Measurements from ENCODE around the gene GLYATL1B. TPM values are rescaled to one million over a fixed set of nuclear protein-coding genes. Genes with fewer than 3 reads are reported as not detected.
"Not testable (repeated sequence)": the region's sequence is repeated elsewhere in the genome, so short reads cannot be mapped to it uniquely, and the experiment has no call there.

GLYATL1B gene
- total RNA-seq (not detected), total RNA-seq (0 reads per million in 29 experiments)
- total RNA-seq (2013) = not detected

DNA sequence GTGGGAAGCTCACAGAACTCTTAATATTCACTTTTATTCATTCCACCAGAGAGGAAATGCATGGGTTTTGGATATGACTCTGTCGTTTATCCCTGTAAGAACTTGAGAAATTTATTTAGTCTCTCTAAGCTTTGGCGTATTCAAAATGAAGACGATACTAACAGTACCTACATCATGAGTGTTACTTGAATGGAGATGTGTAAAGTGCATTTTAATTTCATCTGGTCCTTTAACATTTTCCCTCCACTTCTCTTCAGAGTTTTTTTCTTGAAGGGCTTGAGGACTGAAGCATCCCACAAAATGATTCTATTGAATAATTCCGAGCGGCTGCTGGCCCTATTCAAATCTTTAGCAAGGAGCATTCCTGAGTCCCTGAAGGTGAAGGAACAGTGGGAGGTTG lies at the start of gene GLYATL1B:
Gene GLYATL1B (plus strand): TSS at position 301 of the 400 bp plus-strand sequence. CDS start 0 bp downstream, at position 301.
- POLR2A ChIA-PET; CTCF ChIA-PET; H3K36me3 ChIP-seq (ENCODE audit: control insufficient read depth in 2 of 2, extremely low read depth in 1 of 2, insufficient read depth in 1 of 2, low read length in 1 of 2); H3K36me3 Mint-ChIP-seq; H3K4me1 ChIP-seq (ENCODE audit: control insufficient read depth in 1 of 2, extremely low read depth in 1 of 2, insufficient read depth in 2 of 2, low read length in 2 of 2); H3K9me3 ChIP-seq; H3K27ac Mint-ChIP-seq; H3K4me1 Mint-ChIP-seq; ATAC-seq (replicated peaks in 1 of 4); H3K27me3 ChIP-seq (replicated peaks in 1 of 2; ENCODE audit: control insufficient read depth in 2 of 2, extremely low read depth in 1 of 2, insufficient read depth in 2 of 2, low read length in 1 of 2); H3K9me3 Mint-ChIP-seq; H3K27ac ChIP-seq (ENCODE audit: low read length); H3K4me3 Mint-ChIP-seq; DNase-seq; H3K4me3 ChIP-seq (ENCODE audit: control insufficient read depth in 1 of 2, extremely low read depth in 1 of 2, low read length in 1 of 2): not testable (repeated sequence)
- H3K27me3 Mint-ChIP-seq = peaks cover 3 to 16% of the 10 kb centered on the region in 2 donors
- no CpG with 5 or more reads among the region's 5 CpGs for WGBS (ENCODE audit: insufficient coverage)

- DNase-seq; CTCF ChIA-PET; ATAC-seq (replicated peaks in 1 of 4); H3K9me3 Mint-ChIP-seq; POLR2A ChIA-PET; H3K4me3 Mint-ChIP-seq; H3K27ac Mint-ChIP-seq; H3K4me1 Mint-ChIP-seq; H3K9me3 ChIP-seq; H3K27ac ChIP-seq (ENCODE audit: low read length); H3K4me1 ChIP-seq (ENCODE audit: control insufficient read depth in 1 of 2, extremely low read depth in 1 of 2, insufficient read depth in 2 of 2, low read length in 2 of 2); H3K27me3 ChIP-seq (replicated peaks in 1 of 2; ENCODE audit: control insufficient read depth in 2 of 2, extremely low read depth in 1 of 2, insufficient read depth in 2 of 2, low read length in 1 of 2); H3K4me3 ChIP-seq (ENCODE audit: control insufficient read depth in 1 of 2, extremely low read depth in 1 of 2, low read length in 1 of 2); H3K36me3 ChIP-seq (ENCODE audit: control insufficient read depth in 2 of 2, extremely low read depth in 1 of 2, insufficient read depth in 1 of 2, low read length in 1 of 2); H3K36me3 Mint-ChIP-seq: not testable (repeated sequence)
- no CpG with 5 or more reads among the region's 2 CpGs for WGBS (ENCODE audit: insufficient coverage)
- H3K27me3 Mint-ChIP-seq = peaks cover 34 to 49% of the 10 kb centered on the region in 2 donors
These were observed 49.6 kb upstream of the GLYATL1B start for GRCh38 chr11:59036542-59036941.

GRCh38 chr11:59037434-59037833 lies 48.7 kb upstream of the GLYATL1B start:
- H3K27ac ChIP-seq (ENCODE audit: low read length); ATAC-seq (replicated peaks in 1 of 4); H3K27me3 ChIP-seq (replicated peaks in 1 of 2; ENCODE audit: control insufficient read depth in 2 of 2, extremely low read depth in 1 of 2, insufficient read depth in 2 of 2, low read length in 1 of 2); POLR2A ChIA-PET; H3K36me3 ChIP-seq (ENCODE audit: control insufficient read depth in 2 of 2, extremely low read depth in 1 of 2, insufficient read depth in 1 of 2, low read length in 1 of 2); DNase-seq; CTCF ChIA-PET; H3K4me3 Mint-ChIP-seq; H3K4me1 ChIP-seq (ENCODE audit: control insufficient read depth in 1 of 2, extremely low read depth in 1 of 2, insufficient read depth in 2 of 2, low read length in 2 of 2); H3K9me3 Mint-ChIP-seq; H3K4me3 ChIP-seq (ENCODE audit: control insufficient read depth in 1 of 2, extremely low read depth in 1 of 2, low read length in 1 of 2); H3K36me3 Mint-ChIP-seq; H3K4me1 Mint-ChIP-seq; H3K27ac Mint-ChIP-seq; H3K9me3 ChIP-seq: not testable (repeated sequence)
- H3K27me3 Mint-ChIP-seq = peaks cover 29 to 46% of the 10 kb centered on the region in 2 donors
- WGBS (ENCODE audit: insufficient coverage) = no CpG with 5 or more reads among the region's 1 CpG

DNA sequence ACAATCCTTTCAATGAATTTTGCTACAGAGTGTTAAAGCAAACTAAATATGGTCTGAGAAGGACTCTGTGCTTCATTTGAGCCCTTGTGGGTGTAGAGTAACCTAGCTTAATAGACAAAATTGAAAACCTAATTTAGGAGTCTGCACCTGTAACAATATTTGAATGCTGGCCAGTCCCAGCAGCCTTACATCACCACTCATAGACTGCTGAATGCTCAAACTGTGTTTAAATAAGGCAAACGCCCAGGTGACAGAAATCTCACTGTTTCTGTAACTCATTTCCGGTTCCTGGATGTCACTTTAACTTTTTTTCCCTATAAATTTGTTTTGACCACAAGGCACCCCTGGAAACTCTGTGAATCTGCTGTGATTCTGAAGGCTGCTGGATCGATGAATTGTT lies 45.5 kb upstream of the GLYATL1B start:
- H3K4me3 Mint-ChIP-seq = no peak overlapping the region
- Histone ChIP-seq H3K36me3 (ENCODE audit: control insufficient read depth in 2 of 2, extremely low read depth in 1 of 2, insufficient read depth in 1 of 2, low read length in 1 of 2) (no peaks in the 10 kb centered on the region), H3K27ac (ENCODE audit: low read length) (no peak overlapping the region), H3K27me3 (replicated peaks in 1 of 2; ENCODE audit: control insufficient read depth in 2 of 2, extremely low read depth in 1 of 2, insufficient read depth in 2 of 2, low read length in 1 of 2) (peaks cover 0 to 9% of the 10 kb centered on the region in 2 experiments), H3K4me1 (ENCODE audit: control insufficient read depth in 1 of 2, extremely low read depth in 1 of 2, insufficient read depth in 2 of 2, low read length in 2 of 2) (no peaks in the 10 kb centered on the region), H3K4me3 (ENCODE audit: control insufficient read depth in 1 of 2, extremely low read depth in 1 of 2, low read length in 1 of 2) (no peak overlapping the region), H3K9me3 (no peaks in the 10 kb centered on the region)
- 40% methylated on average over 1 of the region's 3 CpGs for WGBS (ENCODE audit: insufficient coverage)
- CTCF ChIA-PET = no interaction called here
- H3K36me3 Mint-ChIP-seq = no peaks in the 10 kb centered on the region
- no peak for ATAC-seq (replicated peaks in 1 of 4)
- H3K4me1 Mint-ChIP-seq = no peaks in the 10 kb centered on the region
- peaks cover 15 to 23% of the 10 kb centered on the region in 2 donors for H3K27me3 Mint-ChIP-seq
- H3K9me3 Mint-ChIP-seq = no peaks in the 10 kb centered on the region
- POLR2A ChIA-PET = no interaction called here
- DNase-seq = no peak
- no peak overlapping the region for H3K27ac Mint-ChIP-seq

GRCh38 chr11:59051383-59051782 lies 34.7 kb upstream of the GLYATL1B start:
- POLR2A ChIA-PET; H3K27ac Mint-ChIP-seq; H3K4me1 Mint-ChIP-seq; H3K4me3 ChIP-seq (ENCODE audit: control insufficient read depth in 1 of 2, extremely low read depth in 1 of 2, low read length in 1 of 2); DNase-seq; H3K27ac ChIP-seq (ENCODE audit: low read length); H3K9me3 Mint-ChIP-seq; H3K36me3 ChIP-seq (ENCODE audit: control insufficient read depth in 2 of 2, extremely low read depth in 1 of 2, insufficient read depth in 1 of 2, low read length in 1 of 2); H3K4me1 ChIP-seq (ENCODE audit: control insufficient read depth in 1 of 2, extremely low read depth in 1 of 2, insufficient read depth in 2 of 2, low read length in 2 of 2); ATAC-seq (replicated peaks in 1 of 4); H3K4me3 Mint-ChIP-seq; H3K36me3 Mint-ChIP-seq; H3K27me3 ChIP-seq (replicated peaks in 1 of 2; ENCODE audit: control insufficient read depth in 2 of 2, extremely low read depth in 1 of 2, insufficient read depth in 2 of 2, low read length in 1 of 2); H3K9me3 ChIP-seq: not testable (repeated sequence)
- CTCF ChIA-PET = interaction anchor here (0.6 to 1.8 kb wide), 2 partner anchors 84 to 448 kb away, joined by 3 to 5 read pairs; no protein-coding TSS in a partner anchor
- WGBS (ENCODE audit: insufficient coverage) = no CpG with 5 or more reads among the region's 1 CpG
- H3K27me3 Mint-ChIP-seq = peaks cover 8 to 12% of the 10 kb centered on the region in 2 donors

- H3K27me3 Mint-ChIP-seq = peaks cover 13 to 16% of the 10 kb centered on the region in 2 donors
- H3K4me1 Mint-ChIP-seq; H3K27me3 ChIP-seq (replicated peaks in 1 of 2; ENCODE audit: control insufficient read depth in 2 of 2, extremely low read depth in 1 of 2, insufficient read depth in 2 of 2, low read length in 1 of 2); H3K4me3 Mint-ChIP-seq; ATAC-seq (replicated peaks in 1 of 4); H3K9me3 ChIP-seq; H3K27ac ChIP-seq (ENCODE audit: low read length); H3K36me3 ChIP-seq (ENCODE audit: control insufficient read depth in 2 of 2, extremely low read depth in 1 of 2, insufficient read depth in 1 of 2, low read length in 1 of 2); H3K27ac Mint-ChIP-seq; DNase-seq; POLR2A ChIA-PET; H3K36me3 Mint-ChIP-seq; H3K9me3 Mint-ChIP-seq; H3K4me3 ChIP-seq (ENCODE audit: control insufficient read depth in 1 of 2, extremely low read depth in 1 of 2, low read length in 1 of 2); H3K4me1 ChIP-seq (ENCODE audit: control insufficient read depth in 1 of 2, extremely low read depth in 1 of 2, insufficient read depth in 2 of 2, low read length in 2 of 2): not testable (repeated sequence)
- no CpG with 5 or more reads among the region's 2 CpGs for WGBS (ENCODE audit: insufficient coverage)
- CTCF ChIA-PET = interaction anchor here (0.7 to 1.9 kb wide), 5 partner anchors 13 to 106 kb away, joined by 3 to 19 read pairs (median 5); no protein-coding TSS in a partner anchor
These were observed 33.8 kb upstream of the GLYATL1B start for GRCh38 chr11:59052355-59052754.

GRCh38 chr11:59053387-59053786 lies 32.7 kb upstream of the GLYATL1B start:
- CTCF ChIA-PET = interaction anchor here (0.7 to 1.9 kb wide), 8 partner anchors 44 to 105 kb away, joined by 3 to 19 read pairs (median 6); no protein-coding TSS in a partner anchor
- ATAC-seq (replicated peaks in 1 of 4) (peak in 3 of 4 experiments; percentile 53 to 75 (median 67)), DNase-seq (peak; percentile 49 to 85 (median 73))
- Histone ChIP-seq H3K36me3 (ENCODE audit: control insufficient read depth in 2 of 2, extremely low read depth in 1 of 2, insufficient read depth in 1 of 2, low read length in 1 of 2) (no peaks in the 10 kb centered on the region), H3K27ac (ENCODE audit: low read length) (no peak overlapping the region), H3K27me3 (replicated peaks in 1 of 2; ENCODE audit: control insufficient read depth in 2 of 2, extremely low read depth in 1 of 2, insufficient read depth in 2 of 2, low read length in 1 of 2) (peaks cover 0 to 5% of the 10 kb centered on the region in 2 experiments), H3K4me1 (ENCODE audit: control insufficient read depth in 1 of 2, extremely low read depth in 1 of 2, insufficient read depth in 2 of 2, low read length in 2 of 2) (peaks cover 0 to 6% of the 10 kb centered on the region in 2 experiments), H3K9me3 (no peaks in the 10 kb centered on the region), H3K4me3 (ENCODE audit: control insufficient read depth in 1 of 2, extremely low read depth in 1 of 2, low read length in 1 of 2) (no peak overlapping the region)
- no peak overlapping the region for H3K27ac Mint-ChIP-seq
- H3K9me3 Mint-ChIP-seq = no peaks in the 10 kb centered on the region
- H3K4me1 Mint-ChIP-seq = peaks cover 5 to 9% (median 8%) of the 10 kb centered on the region in 3 donors
- POLR2A ChIA-PET = interaction anchor here in 1 of 2 donors (0.7 kb wide), 1 partner anchor 363 kb away, joined by 3 read pairs; no protein-coding TSS in a partner anchor
- WGBS (ENCODE audit: insufficient coverage) = no CpG with 5 or more reads among the region's 2 CpGs
- H3K4me3 Mint-ChIP-seq = no peak overlapping the region
- H3K36me3 Mint-ChIP-seq = no peaks in the 10 kb centered on the region
- H3K27me3 Mint-ChIP-seq = peaks cover 12 to 13% of the 10 kb centered on the region in 2 donors
